KMS-11 (cell line): ENCODE data around the gene ARMC3.

ENCODE experiments used
- H2AFZ ChIP-seq: fragments of 200-600 bp; sonication (generic); 2 replicates; pipeline ENCODE4 v1.6.1; 2016; ENCODE audit warnings: antibody characterized with exemption, mixed run types, low read depth
- H3K27ac ChIP-seq: fragments of 200-600 bp; sonication (generic); 2 replicates; pipeline ENCODE4 v1.6.1; 2016; ENCODE audit warnings: mild to moderate bottlenecking, mixed run types
- H3K27me3 ChIP-seq: fragments of 200-600 bp; sonication (generic); 2 replicates; pipeline ENCODE4 v1.6.1; 2017; ENCODE audit warnings: mild to moderate bottlenecking, low read depth, mixed run types, moderate library complexity; ENCODE audit not compliant: insufficient read depth
- H3K36me3 ChIP-seq: fragments of 200-600 bp; sonication (generic); 2 replicates; pipeline ENCODE4 v1.6.1; 2017; ENCODE audit warnings: mild to moderate bottlenecking, mixed run types; ENCODE audit not compliant: insufficient read depth
- H3K4me1 ChIP-seq: fragments of 200-600 bp; sonication (generic); 2 replicates; pipeline ENCODE4 v1.6.1; 2016; ENCODE audit warnings: mild to moderate bottlenecking, low read depth, mixed run types; ENCODE audit not compliant: poor library complexity, severe bottlenecking
- H3K4me2 ChIP-seq: fragments of 200-600 bp; sonication (generic); 2 replicates; pipeline ENCODE4 v1.7.0; 2016; ENCODE audit warnings: mild to moderate bottlenecking, mixed run types
- H3K4me3 ChIP-seq: fragments of 200-600 bp; sonication (generic); IDR thresholded peaks from 2 replicates; pipeline ENCODE4 v1.6.1; 2017; ENCODE audit warnings: low read depth, low read length, mixed read lengths; ENCODE audit not compliant: insufficient read depth
- H3K79me2 ChIP-seq: fragments of 200-600 bp; sonication (generic); 2 replicates; pipeline ENCODE4 v1.6.1; 2016; ENCODE audit warnings: low read depth, mixed run types; ENCODE audit not compliant: insufficient read depth
- H3K9ac ChIP-seq: fragments of 200-600 bp; sonication (generic); 2 replicates; pipeline ENCODE4 v1.6.1; 2016; ENCODE audit warnings: mild to moderate bottlenecking, mixed run types
- H4K20me1 ChIP-seq: fragments of 200-600 bp; sonication (generic); 2 replicates; pipeline ENCODE4 v1.6.1; 2016; ENCODE audit warnings: mild to moderate bottlenecking, mixed run types; ENCODE audit not compliant: insufficient read depth
- TF ChIP-seq, protein P1 (sequence below): fragments of 200-600 bp; sonication (generic); conservative IDR thresholded peaks from 2 replicates; pipeline ENCODE4 v1.6.1; 2017; ENCODE audit warnings: low read depth, mild to moderate bottlenecking, antibody characterized with exemption, low read length, moderate library complexity, mixed read lengths

ARMC3 gene

DNA sequence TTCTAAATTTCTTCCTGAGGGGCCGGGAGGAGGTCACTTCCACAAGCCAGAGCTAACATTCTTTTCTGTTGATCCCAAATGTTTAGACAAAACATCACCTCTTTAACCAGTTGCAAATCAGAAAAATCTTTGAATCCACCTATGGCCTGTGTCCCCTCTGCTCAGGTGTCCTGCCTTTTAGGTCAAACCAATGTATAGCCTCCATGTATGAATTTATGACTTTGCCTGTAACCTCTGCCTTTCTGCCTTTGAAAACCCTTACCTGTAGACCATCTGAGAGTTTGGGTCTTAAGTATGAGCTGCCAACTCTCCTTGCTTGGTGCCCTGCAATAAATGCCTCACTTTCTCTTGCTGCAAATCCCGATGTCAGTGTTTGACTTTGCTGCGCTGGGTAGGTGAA, 123.4 kb downstream of the ARMC3 start:
- H3K27me3 ChIP-seq = no peaks in the 10 kb centered on the region
- no peaks in the 10 kb centered on the region for H4K20me1 ChIP-seq
- TF ChIP-seq, protein P1, sequence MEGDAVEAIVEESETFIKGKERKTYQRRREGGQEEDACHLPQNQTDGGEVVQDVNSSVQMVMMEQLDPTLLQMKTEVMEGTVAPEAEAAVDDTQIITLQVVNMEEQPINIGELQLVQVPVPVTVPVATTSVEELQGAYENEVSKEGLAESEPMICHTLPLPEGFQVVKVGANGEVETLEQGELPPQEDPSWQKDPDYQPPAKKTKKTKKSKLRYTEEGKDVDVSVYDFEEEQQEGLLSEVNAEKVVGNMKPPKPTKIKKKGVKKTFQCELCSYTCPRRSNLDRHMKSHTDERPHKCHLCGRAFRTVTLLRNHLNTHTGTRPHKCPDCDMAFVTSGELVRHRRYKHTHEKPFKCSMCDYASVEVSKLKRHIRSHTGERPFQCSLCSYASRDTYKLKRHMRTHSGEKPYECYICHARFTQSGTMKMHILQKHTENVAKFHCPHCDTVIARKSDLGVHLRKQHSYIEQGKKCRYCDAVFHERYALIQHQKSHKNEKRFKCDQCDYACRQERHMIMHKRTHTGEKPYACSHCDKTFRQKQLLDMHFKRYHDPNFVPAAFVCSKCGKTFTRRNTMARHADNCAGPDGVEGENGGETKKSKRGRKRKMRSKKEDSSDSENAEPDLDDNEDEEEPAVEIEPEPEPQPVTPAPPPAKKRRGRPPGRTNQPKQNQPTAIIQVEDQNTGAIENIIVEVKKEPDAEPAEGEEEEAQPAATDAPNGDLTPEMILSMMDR = no peak
- no peak overlapping the region for H3K27ac ChIP-seq
- H3K36me3 ChIP-seq = no peaks in the 10 kb centered on the region
- no peaks in the 10 kb centered on the region for H3K79me2 ChIP-seq
- no peak overlapping the region for H3K4me2 ChIP-seq
- H3K4me3 ChIP-seq = no peak overlapping the region
- H3K4me1 ChIP-seq = no peaks in the 10 kb centered on the region
- H3K9ac ChIP-seq = no peak overlapping the region
- no peak overlapping the region for H2AFZ ChIP-seq

DNA sequence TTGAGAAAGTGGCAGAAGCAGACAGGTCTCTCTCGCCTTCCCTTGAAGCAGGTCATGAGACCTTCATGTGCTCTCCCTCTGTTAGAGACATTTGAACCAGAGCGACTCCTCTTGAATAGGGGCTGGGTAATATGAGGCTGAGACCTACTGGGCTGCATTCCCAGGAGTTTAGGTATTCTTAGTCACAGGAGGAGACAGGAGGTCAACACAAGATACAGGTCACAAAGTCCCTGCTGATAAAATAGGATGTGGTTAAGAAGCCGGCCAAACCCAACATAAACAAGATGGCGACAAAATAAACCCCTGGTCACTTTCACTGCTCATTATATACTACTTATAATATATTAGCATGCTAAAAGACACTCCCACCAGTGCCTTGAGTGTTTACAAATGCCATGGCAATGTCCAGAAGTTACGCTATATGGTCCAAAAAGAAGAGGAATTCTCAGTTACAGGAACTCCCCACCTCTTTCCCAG, 124.0 kb downstream of the ARMC3 start:
- no peaks in the 10 kb centered on the region for H3K36me3 ChIP-seq
- no peaks in the 10 kb centered on the region for H3K27me3 ChIP-seq
- no peaks in the 10 kb centered on the region for H4K20me1 ChIP-seq
- H3K79me2 ChIP-seq = no peaks in the 10 kb centered on the region
- H3K4me2 ChIP-seq = no peak overlapping the region
- H3K4me1 ChIP-seq = no peaks in the 10 kb centered on the region
- H3K27ac ChIP-seq = no peak overlapping the region
- no peak overlapping the region for H3K9ac ChIP-seq
- TF ChIP-seq, protein P1 = no peak
- H2AFZ ChIP-seq = no peak overlapping the region
- no peak overlapping the region for H3K4me3 ChIP-seq

DNA sequence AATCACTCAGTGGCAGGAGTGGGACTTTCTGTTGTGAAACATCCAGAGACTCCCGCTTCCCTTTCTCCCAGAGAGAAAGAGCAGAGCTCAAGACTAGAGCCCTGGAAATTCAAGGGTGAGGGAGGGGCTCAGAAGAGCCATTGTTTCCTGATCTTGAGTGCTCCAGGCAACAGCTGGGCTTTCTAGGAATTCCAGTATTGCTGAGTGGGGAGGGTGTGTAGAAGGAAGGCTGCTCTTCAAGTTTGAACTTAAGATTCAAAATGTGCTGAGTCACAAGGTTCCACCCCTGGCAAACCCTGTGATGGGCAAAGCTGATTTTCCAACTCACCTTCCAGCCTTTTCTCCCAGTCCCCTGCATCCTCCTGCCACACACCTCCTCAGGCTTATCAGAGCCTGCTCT, 125.2 kb downstream of the ARMC3 start:
- H2AFZ ChIP-seq = no peak overlapping the region
- no peaks in the 10 kb centered on the region for H3K27me3 ChIP-seq
- no peaks in the 10 kb centered on the region for H3K36me3 ChIP-seq
- no peaks in the 10 kb centered on the region for H3K4me1 ChIP-seq
- H3K4me2 ChIP-seq = no peak overlapping the region
- H3K9ac ChIP-seq = no peak overlapping the region
- no peaks in the 10 kb centered on the region for H4K20me1 ChIP-seq
- no peaks in the 10 kb centered on the region for H3K79me2 ChIP-seq
- TF ChIP-seq, protein P1 = no peak
- H3K27ac ChIP-seq = no peak overlapping the region
- H3K4me3 ChIP-seq = no peak overlapping the region

DNA sequence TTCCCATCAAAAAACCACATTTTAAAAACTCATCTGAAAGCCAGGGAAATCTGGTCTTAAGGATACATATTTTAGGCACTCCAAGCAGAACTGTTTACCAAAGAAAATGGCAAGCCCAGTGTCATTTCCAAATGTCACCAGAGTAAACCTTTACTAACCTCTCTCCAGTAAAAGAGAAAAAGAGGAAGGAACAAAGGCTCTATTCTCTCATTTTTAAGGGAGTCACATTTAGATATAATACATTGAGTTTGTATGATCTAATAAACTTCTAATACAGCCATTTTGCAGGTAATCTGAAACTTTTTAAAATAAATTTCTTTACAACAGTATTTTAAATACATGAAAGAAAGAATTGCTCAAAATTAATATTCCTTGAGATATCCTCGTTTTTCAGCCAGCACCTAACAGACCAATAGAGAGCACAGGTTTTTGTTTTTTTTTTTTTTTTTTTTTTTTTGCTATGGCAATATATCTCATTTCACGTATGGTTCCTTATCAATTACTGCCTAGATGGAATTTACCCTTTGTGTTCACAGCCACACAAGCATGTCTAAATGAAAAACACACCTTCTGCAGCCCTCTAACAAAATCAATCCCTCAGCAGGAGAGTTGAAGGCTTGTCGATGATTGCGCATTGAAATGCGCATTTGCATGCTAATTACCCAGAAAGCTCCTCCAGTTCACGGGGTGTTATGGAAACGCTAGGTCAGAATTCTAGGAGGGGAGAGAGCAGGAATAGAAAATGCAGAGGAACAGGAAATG, 127.8 kb downstream of the ARMC3 start:
- H3K27me3 ChIP-seq = no peaks in the 10 kb centered on the region
- no peak overlapping the region for H3K9ac ChIP-seq
- H3K4me1 ChIP-seq = no peaks in the 10 kb centered on the region
- H3K27ac ChIP-seq = no peak overlapping the region
- H3K4me2 ChIP-seq = no peak overlapping the region
- no peak overlapping the region for H2AFZ ChIP-seq
- TF ChIP-seq, protein P1 = no peak
- no peak overlapping the region for H3K4me3 ChIP-seq
- no peaks in the 10 kb centered on the region for H4K20me1 ChIP-seq
- H3K79me2 ChIP-seq = no peaks in the 10 kb centered on the region
- no peaks in the 10 kb centered on the region for H3K36me3 ChIP-seq
